Caco-2 (cell line): ENCODE data around the gene ST6GALNAC3. TPM values are rescaled to one million over a fixed set of nuclear protein-coding genes. Genes with fewer than 3 reads are reported as not detected.

Experiments used
- BruUV-seq: library from RNA; stranded (reverse); fragments of 400-500 nt; replicated peaks from 2 replicates; lab custom pipeline; 2021; lab: Mats Ljungman, UMichigan
- CTCF ChIA-PET: fragments of 300-600 bp; sonication (Branson Sonifier 250); formaldehyde crosslinking; loops from one replicate; lab custom pipeline; 2022; ENCODE audit warnings: antibody characterized with exemption; lab: Charles Lee
- POLR2A ChIA-PET: fragments of 300-600 bp; sonication (Branson Sonifier 250); formaldehyde crosslinking; loops from one replicate; lab custom pipeline; 2022; ENCODE audit warnings: antibody characterized with exemption; lab: Charles Lee
- DNase-seq, 2 experiments: peaks; one replicate each; pipeline versions ENCODE4 v3.0.0 to v3.0.0-alpha.2; 2020 to 2022
- H3K27me3 ChIP-seq: replicated peaks from 2 replicates; pipeline ENCODE4 v1.6.0; 2011; ENCODE audit warnings: low read length; ENCODE audit not compliant: control insufficient read depth, insufficient read depth
- H3K36me3 ChIP-seq: 2 replicates; pipeline ENCODE4 v1.5.1; 2011; ENCODE audit warnings: low read length; ENCODE audit not compliant: control insufficient read depth, insufficient read depth
- H3K4me1 ChIP-seq: fragments of 250-450 bp; sonication (Bioruptor Pico); 2 replicates; pipeline ENCODE4 v1.5.1; 2020; ENCODE audit warnings: mild to moderate bottlenecking
- H3K4me3 ChIP-seq: 2 replicates; pipeline ENCODE4 v1.5.1; 2011; ENCODE audit warnings: low read depth, mild to moderate bottlenecking, control low read depth, low read length
- H3K9me3 ChIP-seq: fragments of 250-450 bp; sonication (Bioruptor Pico); 2 replicates; pipeline ENCODE4 v1.5.1; 2020; ENCODE audit warnings: mild to moderate bottlenecking, moderate library complexity
- H3K27ac Mint-ChIP-seq: one replicate; pipeline ENCODE4 v1.8.0; 2022; ENCODE audit warnings: mixed read lengths; ENCODE audit not compliant: unreplicated experiment
- H3K27me3 Mint-ChIP-seq: one replicate; pipeline ENCODE4 v1.8.0; 2022; ENCODE audit warnings: mixed read lengths; ENCODE audit not compliant: insufficient read depth, unreplicated experiment
- H3K36me3 Mint-ChIP-seq: one replicate; pipeline ENCODE4 v1.8.0; 2022; ENCODE audit warnings: mild to moderate bottlenecking, mixed read lengths; ENCODE audit not compliant: insufficient read depth, unreplicated experiment
- H3K4me1 Mint-ChIP-seq: one replicate; pipeline ENCODE4 v1.8.0; 2022; ENCODE audit warnings: low read depth, mixed read lengths; ENCODE audit not compliant: unreplicated experiment
- H3K4me3 Mint-ChIP-seq: one replicate; pipeline ENCODE4 v1.8.0; 2022; ENCODE audit warnings: mild to moderate bottlenecking, moderate library complexity, mixed read lengths; ENCODE audit not compliant: unreplicated experiment
- H3K9me3 Mint-ChIP-seq: one replicate; pipeline ENCODE4 v1.8.0; 2022; ENCODE audit warnings: mixed read lengths; ENCODE audit not compliant: unreplicated experiment
- intact Hi-C: fragments of 100-400 bp; cut with micrococcal nuclease; formaldehyde crosslinking; loops from one replicate; pipeline ENCODE4 v1.10.0; 2022; ENCODE audit not compliant: unreplicated experiment
- total RNA-seq: library from RNA; stranded (reverse); gene quantifications from 2 replicates; pipeline ENCODE4 v1.2.3, GENCODE V29; 2022
- TF ChIP-seq, protein P1 (sequence below), 2 experiments: fragments of 200-600 bp in 1 of 2; IDR thresholded peaks; 1 replicate in 1 of 2; 2 replicates in 1 of 2; pipeline versions ENCODE4 v1.5.1 to v1.8.0; 2011 to 2022; ENCODE audit warnings: antibody characterized with exemption in 1 of 2, control low read depth in 1 of 2, inconsistent platforms in 1 of 2, low read depth in 1 of 2, low read length in 1 of 2, mild to moderate bottlenecking in 1 of 2, moderate library complexity in 1 of 2; ENCODE audit not compliant: insufficient read depth in 1 of 2, severe bottlenecking in 1 of 2, unreplicated experiment in 1 of 2

The ST6GALNAC3 gene
- total RNA-seq, 1 experiment from 2014 or later = 16.0 TPM

DNA sequence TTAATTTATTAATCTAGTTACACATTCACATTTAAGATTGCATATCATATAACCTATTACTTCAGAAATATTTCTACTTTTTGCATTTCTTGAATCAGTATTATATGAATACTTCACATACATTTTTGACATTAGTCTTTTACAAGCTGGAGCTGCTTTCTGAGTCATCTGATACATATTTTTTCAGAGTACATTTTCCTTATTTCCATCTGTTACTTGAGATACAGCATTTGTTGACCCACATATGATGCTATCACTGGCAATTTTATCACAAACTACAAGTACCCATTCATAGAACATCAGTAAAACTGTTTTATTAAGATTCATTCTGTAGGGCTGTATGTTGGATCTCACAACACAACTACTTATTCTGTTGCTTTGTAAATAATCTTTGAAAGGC, 425.6 kb downstream of the ST6GALNAC3 start:
- Mint-ChIP-seq H3K4me1 (no peaks in the 10 kb centered on the region), H3K36me3 (no peaks in the 10 kb centered on the region), H3K27ac (no peak overlapping the region), H3K9me3 (no peaks in the 10 kb centered on the region), H3K4me3 (no peak overlapping the region), H3K27me3 (no peaks in the 10 kb centered on the region)
- H3K4me3 ChIP-seq = no peak overlapping the region
- ChIA-PET POLR2A (no interaction called here), CTCF (no interaction called here)
- H3K27me3 ChIP-seq = no peaks in the 10 kb centered on the region
- no peaks in the 10 kb centered on the region for H3K36me3 ChIP-seq
- no peak for DNase-seq
- BruUV-seq = no TSS peak
- intact Hi-C loops = no loop called here
- TF ChIP-seq, protein P1, sequence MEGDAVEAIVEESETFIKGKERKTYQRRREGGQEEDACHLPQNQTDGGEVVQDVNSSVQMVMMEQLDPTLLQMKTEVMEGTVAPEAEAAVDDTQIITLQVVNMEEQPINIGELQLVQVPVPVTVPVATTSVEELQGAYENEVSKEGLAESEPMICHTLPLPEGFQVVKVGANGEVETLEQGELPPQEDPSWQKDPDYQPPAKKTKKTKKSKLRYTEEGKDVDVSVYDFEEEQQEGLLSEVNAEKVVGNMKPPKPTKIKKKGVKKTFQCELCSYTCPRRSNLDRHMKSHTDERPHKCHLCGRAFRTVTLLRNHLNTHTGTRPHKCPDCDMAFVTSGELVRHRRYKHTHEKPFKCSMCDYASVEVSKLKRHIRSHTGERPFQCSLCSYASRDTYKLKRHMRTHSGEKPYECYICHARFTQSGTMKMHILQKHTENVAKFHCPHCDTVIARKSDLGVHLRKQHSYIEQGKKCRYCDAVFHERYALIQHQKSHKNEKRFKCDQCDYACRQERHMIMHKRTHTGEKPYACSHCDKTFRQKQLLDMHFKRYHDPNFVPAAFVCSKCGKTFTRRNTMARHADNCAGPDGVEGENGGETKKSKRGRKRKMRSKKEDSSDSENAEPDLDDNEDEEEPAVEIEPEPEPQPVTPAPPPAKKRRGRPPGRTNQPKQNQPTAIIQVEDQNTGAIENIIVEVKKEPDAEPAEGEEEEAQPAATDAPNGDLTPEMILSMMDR (IDR thresholded peaks at IDR 0.05; ENCODE audit: insufficient read depth in 1 of 2, low read depth in 1 of 2, low read length in 1 of 2, severe bottlenecking in 1 of 2, unreplicated experiment in 1 of 2) = no peak
- no peaks in the 10 kb centered on the region for H3K4me1 ChIP-seq
- H3K9me3 ChIP-seq = no peaks in the 10 kb centered on the region

DNA sequence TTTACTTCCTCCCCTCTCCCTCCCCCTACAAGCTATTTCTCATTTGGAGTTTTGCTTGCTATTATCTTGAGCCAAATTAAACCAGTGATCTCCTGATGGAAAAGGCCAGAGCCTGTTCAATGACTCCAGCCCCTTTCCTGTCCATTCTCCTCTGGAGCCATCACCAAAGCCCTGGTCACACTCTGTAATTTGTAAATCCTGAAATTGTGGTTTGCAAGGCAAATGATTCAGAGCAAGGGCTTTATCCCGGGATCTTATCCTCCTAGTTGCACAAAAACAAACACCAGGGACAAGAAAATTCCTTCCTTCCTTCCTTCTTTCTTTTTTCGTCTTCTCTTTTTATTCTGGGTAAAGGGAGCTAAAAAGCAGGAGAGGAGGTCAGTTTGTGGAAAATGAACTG, 426.6 kb downstream of the ST6GALNAC3 start:
- H3K4me3 Mint-ChIP-seq = no peak overlapping the region
- Histone ChIP-seq H3K27me3 (no peaks in the 10 kb centered on the region), H3K4me3 (no peak overlapping the region), H3K4me1 (no peaks in the 10 kb centered on the region), H3K36me3 (no peaks in the 10 kb centered on the region), H3K9me3 (no peaks in the 10 kb centered on the region)
- H3K36me3 Mint-ChIP-seq = no peaks in the 10 kb centered on the region
- intact Hi-C loops = no loop called here
- H3K9me3 Mint-ChIP-seq = no peaks in the 10 kb centered on the region
- no TSS peak for BruUV-seq
- no peak overlapping the region for H3K27ac Mint-ChIP-seq
- DNase-seq = no peak
- ChIA-PET CTCF (no interaction called here), POLR2A (no interaction called here)
- no peaks in the 10 kb centered on the region for H3K27me3 Mint-ChIP-seq
- TF ChIP-seq, protein P1 (IDR thresholded peaks at IDR 0.05; ENCODE audit: insufficient read depth in 1 of 2, low read depth in 1 of 2, low read length in 1 of 2, severe bottlenecking in 1 of 2, unreplicated experiment in 1 of 2) = no peak
- no peaks in the 10 kb centered on the region for H3K4me1 Mint-ChIP-seq

GRCh38 chr1:76501586-76502219, 427.2 kb downstream of the ST6GALNAC3 start:
- no peaks in the 10 kb centered on the region for H3K36me3 Mint-ChIP-seq
- BruUV-seq = no TSS peak
- ChIA-PET POLR2A (no interaction called here), CTCF (no interaction called here)
- Histone ChIP-seq H3K36me3 (no peaks in the 10 kb centered on the region), H3K27me3 (no peaks in the 10 kb centered on the region), H3K9me3 (no peaks in the 10 kb centered on the region), H3K4me1 (no peaks in the 10 kb centered on the region), H3K4me3 (no peak overlapping the region)
- H3K4me3 Mint-ChIP-seq = no peak overlapping the region
- TF ChIP-seq, protein P1 (IDR thresholded peaks at IDR 0.05; ENCODE audit: insufficient read depth in 1 of 2, low read depth in 1 of 2, low read length in 1 of 2, severe bottlenecking in 1 of 2, unreplicated experiment in 1 of 2) = no peak
- H3K27me3 Mint-ChIP-seq = no peaks in the 10 kb centered on the region
- no peaks in the 10 kb centered on the region for H3K9me3 Mint-ChIP-seq
- H3K27ac Mint-ChIP-seq = no peak overlapping the region
- DNase-seq = no peak
- intact Hi-C loops = no loop called here
- no peaks in the 10 kb centered on the region for H3K4me1 Mint-ChIP-seq
